Left cardiac atrium (tissue), 4 donors: ENCODE results near the gene SLC29A4. TPM values are rescaled to one million over a fixed set of nuclear protein-coding genes. Genes with fewer than 3 reads are reported as not detected.
A peak's percentile ranks its signal among the peaks of the same experiment; 100 is the strongest.
"Not testable (repeated sequence)": the region's sequence is repeated elsewhere in the genome, so short reads cannot be mapped to it uniquely, and the experiment has no call there.

Experiments
- ATAC-seq, 2 donors: fragments of 200-7000 bp; cut with Tn5 transposase; one replicate each; pipeline ENCODE4 v1.9.1; 2020; ENCODE audit warnings: mild to moderate bottlenecking in 2 of 2, moderate library complexity in 2 of 2
- DNase-seq: peaks from one replicate; pipeline ENCODE4 v3.0.0-alpha.2; 2020
- intact Hi-C, 2 donors: fragments of 100-400 bp; cut with DNase I; formaldehyde crosslinking; loops; one replicate each; pipeline versions ENCODE4 v1.14.1 to v1.15.1; 2022 to 2023
- long read RNA-seq: library from polyadenylated mRNA; unstranded; transcript quantifications from one replicate; pipeline ENCODE4 v2.0.0, GENCODE V29; 2021
- total RNA-seq, 2 donors: library from RNA; stranded (reverse); fragmentation: NEBNext Ultra II Directional; extraction: Animal tissue kit (Norgen Biotek cat#: 25700); gene quantifications; one replicate each; pipeline ENCODE4 v1.2.1, GENCODE V29; 2021
- donor health status: DM: no; HTN: yes; CAD: no.
- donor health status: DM: no; HTN: yes; CAD: no; lungs with severe emphysema.
- donor health status: DM: yes; HTN: yes; CAD: no.
- donor health status: Dilated cardiomyopathy.

Gene SLC29A4
- 10 to 100 TPM; 12.5 to 26.3 TPM for total RNA-seq
- long read RNA-seq, partial matches to known transcripts = 6 of 9 reads
- long read RNA-seq, other reads (novel, unspliced or antisense) = 2 of 9 reads

DNA sequence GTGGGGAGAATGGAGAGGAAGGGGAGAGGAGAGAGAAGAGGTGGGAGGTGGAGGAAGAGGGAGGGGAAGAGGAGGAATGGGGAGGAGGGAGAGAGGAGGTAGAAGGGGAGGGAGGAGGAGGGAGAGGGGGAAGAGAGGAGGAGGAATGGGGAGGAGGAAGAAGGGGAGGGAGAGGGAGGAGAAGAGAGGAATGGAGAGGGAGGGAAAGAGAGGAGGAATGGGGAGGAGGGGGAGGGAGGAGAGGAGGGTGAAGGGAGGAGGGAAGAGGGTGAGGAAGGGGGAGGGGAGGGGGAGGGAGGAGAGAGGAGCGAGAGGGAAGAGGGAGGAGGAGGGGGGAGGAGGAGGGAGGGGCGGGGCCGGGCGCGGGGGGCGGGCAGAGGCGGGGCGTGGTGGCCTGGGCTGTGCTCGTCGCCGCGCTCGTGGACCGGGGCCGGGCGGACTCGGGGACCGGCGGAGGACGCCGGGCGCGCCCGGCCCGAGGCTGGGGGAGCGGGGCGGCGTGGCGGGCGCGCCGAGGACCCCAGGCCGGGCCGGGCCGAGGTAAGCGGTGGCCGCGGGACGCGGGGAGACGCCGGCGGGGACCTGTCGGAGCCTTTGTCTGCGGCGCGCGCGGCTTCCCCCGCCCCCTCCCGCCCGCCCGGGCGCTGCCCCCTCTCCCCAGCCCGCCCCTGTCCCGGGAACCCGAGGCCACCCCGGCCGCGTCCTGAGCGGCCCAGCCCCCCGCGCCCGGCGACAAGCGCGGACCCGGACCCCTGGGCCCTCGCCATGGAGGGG, at the start of gene SLC29A4:
SLC29A4 (plus strand) TSS at position 401 of the 774 bp plus-strand sequence. CDS start 4,874 bp downstream, outside the sequence.
- DNase-seq (peak; percentile 60), ATAC-seq (peak; percentile 56 to 77)
- intact Hi-C loops = no loop called here

- intact Hi-C loops = loop anchor here in 1 of 2 donors (10.0 kb wide), 1 partner anchor 210 kb away; no protein-coding TSS in a partner anchor
- DNase-seq (no peak), ATAC-seq (no peak)
Measured at GRCh38 chr7:5234852-5235831, 47.6 kb upstream of the SLC29A4 start.

- ATAC-seq (peak; percentile 38 to 62), DNase-seq (peak; percentile 70)
- intact Hi-C loops = loop anchor here in 1 of 2 donors (10.0 kb wide), 1 partner anchor 208 kb away; no protein-coding TSS in a partner anchor
Measured at GRCh38 chr7:5237286-5237685, 45.5 kb upstream of the SLC29A4 start.

- no peak for DNase-seq
- intact Hi-C loops = loop anchor here in 1 of 2 donors (10.0 kb wide), 1 partner anchor 206 kb away; no protein-coding TSS in a partner anchor
- ATAC-seq = no peak
Measured at GRCh38 chr7:5238500-5238899, 44.2 kb upstream of the SLC29A4 start.

- ATAC-seq (no peak), DNase-seq (no peak)
- intact Hi-C loops = loop anchor here in 1 of 2 donors (2.0 to 5.0 kb wide), 2 partner anchors 114 to 209 kb away; no protein-coding TSS in a partner anchor
Measured at GRCh38 chr7:5243261-5243660, 39.5 kb upstream of the SLC29A4 start.

- intact Hi-C loops = no loop called here
- ATAC-seq (peak; percentile 83 to 89), DNase-seq (peak; percentile 71)
Measured at GRCh38 chr7:5248201-5248885, 34.4 kb upstream of the SLC29A4 start.

DNA sequence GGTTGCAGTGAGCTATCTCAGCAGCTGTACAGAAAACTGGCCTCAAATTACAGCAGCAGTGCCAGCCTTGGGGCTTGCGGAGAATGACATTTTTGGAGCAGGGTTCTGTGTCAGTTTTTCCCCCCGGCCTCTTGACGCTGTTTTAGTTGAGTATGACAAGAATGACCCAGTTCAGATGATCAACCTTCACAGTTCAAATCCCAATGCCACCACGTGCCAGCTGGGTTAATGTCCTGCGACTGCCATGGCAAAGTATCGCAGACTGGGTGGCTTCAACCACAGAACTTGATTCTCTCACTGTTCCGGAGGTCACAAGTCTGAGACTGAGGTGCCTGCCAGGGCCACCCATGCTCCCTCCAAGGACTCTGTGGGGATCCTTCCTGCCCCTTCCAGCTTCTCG, 32.0 kb upstream of the SLC29A4 start:
- DNase-seq, intact Hi-C loops, ATAC-seq: not testable (repeated sequence)

GRCh38 chr7:5253529-5253928, 29.2 kb upstream of the SLC29A4 start:
- ATAC-seq, intact Hi-C loops: not testable (repeated sequence)

DNA sequence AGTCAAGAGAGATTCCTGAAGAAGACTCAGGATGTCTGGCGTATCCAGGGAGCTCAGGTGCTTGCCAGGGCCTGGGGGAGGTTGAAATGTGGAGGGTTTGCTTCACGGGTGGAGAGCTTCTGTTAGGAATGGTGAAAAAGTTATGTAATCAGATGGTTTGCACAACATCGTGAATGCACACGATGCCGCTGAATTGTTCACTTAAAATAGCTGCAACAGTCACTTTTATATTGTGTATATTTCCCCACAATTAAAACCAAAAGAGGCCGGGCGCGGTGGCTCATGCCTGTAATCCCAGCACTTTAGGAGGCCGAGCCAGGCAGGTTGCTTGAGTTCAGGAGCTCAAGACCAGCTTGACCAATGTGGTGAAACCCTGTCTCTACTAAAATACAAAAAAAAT, 28.4 kb upstream of the SLC29A4 start:
- DNase-seq, intact Hi-C loops, ATAC-seq: not testable (repeated sequence)

More at GRCh38 chr7:5253529-5253928, 29.2 kb upstream of the SLC29A4 start:
- not testable (repeated sequence) for DNase-seq

DNA sequence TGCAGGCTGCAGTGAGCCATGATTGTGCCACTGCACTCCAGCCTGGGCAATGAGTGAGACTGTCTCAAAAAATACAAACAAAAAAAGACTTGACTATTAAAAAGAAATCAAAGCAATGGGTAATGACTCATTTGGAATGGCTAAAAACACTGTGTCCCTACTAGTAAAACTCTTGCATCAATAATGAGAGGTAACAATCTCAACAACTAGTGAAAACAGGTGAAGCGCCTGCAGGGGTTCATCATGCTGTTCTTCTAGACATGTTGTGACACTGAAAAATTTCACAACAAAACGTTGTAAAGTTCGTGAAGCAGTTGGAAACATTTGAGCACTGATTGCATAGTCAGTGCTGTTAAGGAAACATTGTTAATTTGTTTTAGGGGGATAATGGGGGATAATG, 26.9 kb upstream of the SLC29A4 start:
- intact Hi-C loops = no loop called here
- DNase-seq = no peak
- ATAC-seq = no peak

GRCh38 chr7:5260530-5261068, 22.1 kb upstream of the SLC29A4 start:
- DNase-seq, intact Hi-C loops, ATAC-seq: not testable (repeated sequence)

GRCh38 chr7:5263066-5263465, 19.7 kb upstream of the SLC29A4 start:
- ATAC-seq, intact Hi-C loops, DNase-seq: not testable (repeated sequence)

DNA sequence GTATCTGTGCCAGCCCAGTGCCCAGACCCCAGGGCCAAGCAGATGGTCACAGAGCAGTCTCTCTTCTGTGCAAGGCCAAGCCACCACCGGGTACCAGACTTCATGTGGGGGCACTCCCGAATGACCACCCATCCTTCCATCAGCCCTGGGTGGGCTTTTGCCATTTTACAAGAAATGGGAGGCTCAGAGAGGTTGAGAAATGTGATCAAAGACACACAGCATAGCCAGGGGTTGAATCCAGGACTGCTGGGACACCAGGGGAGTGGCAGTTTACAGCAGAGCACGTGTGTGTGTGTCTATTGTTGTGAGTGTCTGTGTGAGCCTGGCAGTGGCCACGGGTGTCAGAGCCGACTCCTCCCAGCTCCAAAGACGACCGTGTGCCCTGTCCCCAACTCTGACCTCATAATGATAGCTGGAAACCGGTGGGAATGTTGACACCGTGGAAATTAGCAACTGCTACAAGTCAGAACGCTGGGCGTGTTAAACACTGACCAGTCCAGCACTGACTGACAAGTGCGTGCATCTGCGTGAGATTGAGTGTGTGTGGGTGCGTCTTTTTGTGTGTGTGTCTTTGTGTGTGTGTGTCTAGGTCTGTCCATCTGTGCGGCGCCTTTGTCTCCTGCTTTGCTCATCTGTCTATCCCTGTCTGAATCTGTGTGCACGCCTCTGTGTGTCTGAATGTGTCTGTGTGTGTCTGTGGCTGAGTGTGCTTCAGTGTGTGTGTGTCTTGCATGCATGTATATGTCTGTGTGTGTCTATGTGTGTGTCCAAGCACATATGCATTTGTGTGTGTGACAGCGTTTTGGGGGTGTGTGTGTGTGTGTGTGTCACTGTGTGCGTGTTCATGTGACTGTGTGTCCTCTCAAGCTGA, 17.2 kb upstream of the SLC29A4 start:
- no peak for ATAC-seq
- no peak for DNase-seq
- intact Hi-C loops = no loop called here

DNA sequence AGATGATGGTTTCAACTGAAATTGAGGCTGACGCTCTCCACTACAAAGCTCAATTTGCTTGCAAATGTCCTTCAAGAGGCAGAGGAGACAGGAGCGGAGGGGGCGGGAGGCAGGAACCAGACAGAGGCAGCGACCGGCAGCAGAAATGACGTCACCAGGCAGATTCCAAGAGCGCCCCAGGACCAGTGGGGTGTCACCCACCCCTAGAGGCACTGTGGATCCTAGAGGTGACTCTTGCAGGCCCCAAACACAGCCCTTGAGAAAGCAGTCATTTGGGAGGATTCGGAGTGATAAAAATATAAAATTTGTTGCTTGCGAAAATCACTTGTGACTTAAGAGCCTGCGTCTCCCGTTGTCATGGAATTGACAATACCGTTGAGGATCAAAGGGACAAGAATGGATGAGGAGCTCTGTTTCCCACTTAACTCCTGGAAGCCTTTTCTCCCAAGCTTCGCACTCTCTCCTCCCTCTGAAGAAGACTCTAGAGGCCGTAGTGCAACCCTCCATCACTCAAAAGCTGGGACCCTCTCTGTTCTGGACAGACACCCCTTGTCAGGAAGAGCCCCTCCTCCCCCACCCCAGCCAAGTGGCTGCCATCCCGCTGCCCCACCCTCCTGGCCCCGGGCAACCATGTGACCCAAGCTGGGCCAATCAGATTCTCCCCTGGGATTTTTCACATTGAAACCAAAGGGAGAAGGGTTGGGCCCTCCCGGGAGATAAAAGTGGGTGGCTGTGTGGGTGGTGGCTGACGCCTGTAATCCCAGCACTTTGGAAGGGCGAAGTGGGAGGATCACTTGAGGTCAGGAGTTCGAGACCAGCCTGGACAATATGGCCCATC, 16.3 kb upstream of the SLC29A4 start:
- ATAC-seq (no peak), DNase-seq (no peak)
- intact Hi-C loops = no loop called here

DNA sequence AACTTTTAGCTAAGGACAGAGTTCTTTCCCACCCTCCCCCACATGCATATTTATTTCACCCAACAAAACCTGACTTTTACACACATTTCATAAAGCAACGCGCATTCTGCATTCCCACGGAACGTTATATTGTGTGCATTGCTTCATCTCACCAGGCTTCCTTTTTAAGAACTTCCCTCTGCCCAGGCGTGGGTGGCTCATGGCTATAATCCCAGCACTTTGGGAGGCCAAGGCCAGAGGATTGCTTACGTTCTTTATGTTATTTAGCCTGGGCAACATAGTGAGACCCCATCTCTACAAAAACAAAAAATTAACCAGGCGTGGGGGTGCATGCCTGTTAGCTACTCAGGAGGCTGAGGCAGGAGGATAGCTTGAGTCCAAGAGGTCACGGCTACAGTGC, 14.9 kb upstream of the SLC29A4 start:
- DNase-seq, ATAC-seq, intact Hi-C loops: not testable (repeated sequence)

DNA sequence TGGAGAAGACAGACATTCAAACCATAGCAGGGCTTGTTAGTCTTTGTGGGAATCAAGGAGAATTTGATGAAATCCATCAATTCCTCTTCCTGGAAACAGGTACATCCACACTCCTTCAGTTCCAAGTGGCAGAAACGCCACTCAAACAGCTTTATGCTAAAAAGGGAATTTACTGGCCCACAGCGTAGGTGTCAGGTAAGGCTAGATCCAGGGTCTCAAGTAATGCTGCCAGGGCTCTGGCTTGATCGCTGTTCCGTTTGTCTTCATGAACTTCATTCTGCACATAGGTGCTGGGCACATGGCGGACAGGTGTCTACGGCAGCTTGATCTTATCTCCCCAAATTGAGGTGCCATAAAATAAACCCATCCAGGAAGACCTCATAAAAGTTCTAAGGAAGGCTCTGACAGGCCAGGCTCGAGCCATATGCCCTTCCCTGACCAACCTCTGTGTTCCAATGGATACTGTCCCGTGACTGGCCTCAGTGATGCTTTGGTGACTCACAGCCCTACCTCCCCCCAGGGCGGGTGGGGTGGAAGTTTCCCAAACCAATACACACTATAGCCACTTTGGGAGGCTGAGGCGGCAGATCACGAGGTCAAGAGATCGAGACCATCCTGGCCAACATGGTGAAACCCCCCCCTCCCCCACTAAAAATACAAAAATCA, 12.6 kb upstream of the SLC29A4 start:
- DNase-seq, intact Hi-C loops, ATAC-seq: not testable (repeated sequence)
